GM21576 (cell line): ENCODE data around the gene HAUS5.
A peak's percentile ranks its signal among the peaks of the same experiment; 100 is the strongest.
"Not testable (repeated sequence)": the region's sequence is repeated elsewhere in the genome, so short reads cannot be mapped to it uniquely, and the experiment has no call there.

Source experiments
- ATAC-seq: cut with Tn5 transposase; IDR thresholded peaks from one replicate; pipeline ENCODE4 v1.9.1; 2021; ENCODE audit warnings: mild to moderate bottlenecking, moderate library complexity; ENCODE audit not compliant: unreplicated experiment

HAUS5 gene

GRCh38 chr19:35612559-35613321 lies at the start of gene HAUS5:
Gene HAUS5 (plus strand): TSS chr19:35612735. CDS start chr19:35612795, 60 bp downstream.
- peak; percentile 63 for ATAC-seq

- no peak for ATAC-seq
Measured at GRCh38 chr19:35562776-35563175, 49.8 kb upstream of the HAUS5 start.

GRCh38 chr19:35563207-35563829 lies 49.2 kb upstream of the HAUS5 start, which contains the start of gene ATP4A:
Gene ATP4A (minus strand): TSS chr19:35563658. CDS start chr19:35563629, 29 bp downstream.
- no peak for ATAC-seq

GRCh38 chr19:35565016-35565856 lies 47.3 kb upstream of the HAUS5 start:
- no peak for ATAC-seq

GRCh38 chr19:35566738-35567137 lies 45.8 kb upstream of the HAUS5 start:
- no peak for ATAC-seq

- ATAC-seq, result no peak
Measured at GRCh38 chr19:35569281-35569781, 43.2 kb upstream of the HAUS5 start.

GRCh38 chr19:35571406-35571965 lies 41.0 kb upstream of the HAUS5 start:
- no peak for ATAC-seq

- no peak for ATAC-seq
Measured at GRCh38 chr19:35577918-35578317, 34.6 kb upstream of the HAUS5 start.

- ATAC-seq, result no peak
Measured at GRCh38 chr19:35578707-35579106, 33.8 kb upstream of the HAUS5 start.

- ATAC-seq, result no peak
Measured at GRCh38 chr19:35582760-35583159, 29.8 kb upstream of the HAUS5 start.

- ATAC-seq, result no peak
Measured at GRCh38 chr19:35585848-35586247, 26.7 kb upstream of the HAUS5 start, which contains the start of gene PMIS2. Gene PMIS2 (plus strand): TSS chr19:35586173. CDS start chr19:35586260, 87 bp downstream.

GRCh38 chr19:35587321-35587720 lies 25.2 kb upstream of the HAUS5 start:
- ATAC-seq, result no peak

- no peak for ATAC-seq
Measured at GRCh38 chr19:35590875-35591274, 21.7 kb upstream of the HAUS5 start.

- ATAC-seq, result no peak
Measured at GRCh38 chr19:35592226-35592625, 20.3 kb upstream of the HAUS5 start.

GRCh38 chr19:35595026-35595425 lies 17.5 kb upstream of the HAUS5 start:
- not testable (repeated sequence) for ATAC-seq

- no peak for ATAC-seq
Measured at GRCh38 chr19:35595928-35596327, 16.6 kb upstream of the HAUS5 start.

GRCh38 chr19:35596366-35596999 lies 16.1 kb upstream of the HAUS5 start:
- peak; percentile 50 for ATAC-seq

- ATAC-seq, result no peak
Measured at GRCh38 chr19:35601971-35602370, 10.6 kb upstream of the HAUS5 start.

- ATAC-seq, result not testable (repeated sequence)
Measured at GRCh38 chr19:35604436-35604835, 8.1 kb upstream of the HAUS5 start.

- not testable (repeated sequence) for ATAC-seq
Measured at GRCh38 chr19:35607170-35607569, 5.4 kb upstream of the HAUS5 start.
